Ureter (tissue), 1 donor: ENCODE results near the gene DMAC1. TPM values are rescaled to one million over a fixed set of nuclear protein-coding genes. Genes with fewer than 3 reads are reported as not detected.
A peak's percentile ranks its signal among the peaks of the same experiment; 100 is the strongest.

Source experiments
- DNase-seq: peaks from one replicate; pipeline ENCODE4 v3.0.0-alpha.2; 2020; ENCODE audit warnings: low spot score
- total RNA-seq: library from RNA; stranded (reverse); gene quantifications from one replicate; pipeline ENCODE4 v1.2.4, GENCODE V29; 2023
- donor health status: DM: yes; HTN: yes; CAD: no.

DMAC1 gene, protein sequence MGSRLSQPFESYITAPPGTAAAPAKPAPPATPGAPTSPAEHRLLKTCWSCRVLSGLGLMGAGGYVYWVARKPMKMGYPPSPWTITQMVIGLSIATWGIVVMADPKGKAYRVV
- 81.9 TPM for total RNA-seq

DNA sequence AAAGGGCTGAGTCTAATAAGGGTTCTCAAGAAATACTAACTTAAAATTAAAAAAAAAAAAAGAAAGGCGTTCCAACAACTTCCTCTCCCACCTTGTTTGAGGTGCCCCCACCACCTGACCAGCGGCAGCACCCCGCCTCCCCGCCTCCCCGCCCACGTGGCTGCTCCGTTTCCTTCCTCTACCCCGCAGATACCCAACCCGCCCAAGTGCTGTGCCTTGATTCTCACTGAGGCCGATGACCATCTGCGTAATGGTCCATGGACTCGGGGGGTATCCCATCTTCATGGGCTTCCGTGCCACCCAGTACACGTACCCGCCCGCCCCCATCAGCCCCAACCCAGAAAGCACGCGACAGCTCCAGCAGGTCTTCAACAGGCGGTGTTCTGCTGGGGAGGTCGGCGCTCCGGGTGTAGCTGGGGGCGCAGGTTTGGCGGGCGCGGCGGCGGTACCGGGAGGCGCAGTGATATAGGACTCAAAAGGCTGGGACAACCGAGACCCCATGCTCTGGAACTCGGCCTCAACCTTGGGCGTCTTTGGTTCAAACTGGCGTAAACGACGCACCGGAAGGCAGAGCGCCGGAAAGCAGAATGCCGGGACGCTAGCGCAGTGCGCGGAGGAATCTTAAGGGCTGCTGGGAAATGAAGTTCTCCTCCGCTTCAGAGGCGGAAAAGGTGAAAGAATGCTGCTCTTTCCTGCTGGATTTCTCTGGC is at the start of gene DMAC1:
DMAC1 (minus strand) TSS at position 545 of the 710 bp plus-strand sequence; CDS start at position 501, 44 bp downstream.
- peak; percentile 88 for DNase-seq

DNA sequence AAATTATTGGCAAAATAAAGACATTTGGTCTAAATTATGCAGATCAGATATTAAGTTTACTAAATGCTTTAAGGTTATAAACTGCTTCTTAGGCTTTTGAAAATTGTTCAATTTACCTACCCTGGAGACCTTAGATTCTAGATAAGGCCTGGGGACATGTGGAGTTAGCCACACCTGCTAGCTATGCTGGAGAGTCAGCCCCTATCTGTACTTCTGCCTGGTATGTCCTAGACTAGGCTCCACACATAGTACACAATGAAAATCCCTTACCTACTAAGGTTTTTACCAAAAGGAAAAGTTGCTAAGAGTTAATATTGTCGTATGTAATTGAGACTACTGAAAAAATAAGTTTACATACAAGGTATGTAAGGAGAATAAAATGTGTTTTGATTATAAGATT is 49.8 kb upstream of the DMAC1 start:
- DNase-seq: no peak

- DNase-seq: no peak
Measured at GRCh38 chr9:7848498-7848897, 48.9 kb upstream of the DMAC1 start.

DNA sequence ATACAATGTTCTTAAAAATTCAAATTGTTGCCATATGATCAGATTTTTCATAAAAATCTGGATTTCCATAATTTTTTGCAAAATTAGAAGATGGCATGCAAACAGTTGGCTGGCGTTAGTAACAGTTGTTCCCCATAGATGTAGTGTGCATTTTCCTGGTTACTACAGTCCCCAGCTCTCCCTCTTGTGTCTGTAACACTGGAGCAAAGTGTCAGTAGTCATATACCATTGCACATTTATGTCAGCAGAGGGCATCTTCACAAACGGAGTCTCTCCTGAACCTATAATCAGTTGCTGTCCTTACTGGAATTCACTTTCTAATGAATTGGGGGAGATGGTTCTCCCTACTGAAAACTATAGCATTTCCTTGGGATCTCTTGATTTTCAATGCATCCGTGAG is 44.7 kb upstream of the DMAC1 start:
- DNase-seq: no peak

- DNase-seq: no peak
Measured at GRCh38 chr9:7841831-7842230, 42.3 kb upstream of the DMAC1 start.

DNA sequence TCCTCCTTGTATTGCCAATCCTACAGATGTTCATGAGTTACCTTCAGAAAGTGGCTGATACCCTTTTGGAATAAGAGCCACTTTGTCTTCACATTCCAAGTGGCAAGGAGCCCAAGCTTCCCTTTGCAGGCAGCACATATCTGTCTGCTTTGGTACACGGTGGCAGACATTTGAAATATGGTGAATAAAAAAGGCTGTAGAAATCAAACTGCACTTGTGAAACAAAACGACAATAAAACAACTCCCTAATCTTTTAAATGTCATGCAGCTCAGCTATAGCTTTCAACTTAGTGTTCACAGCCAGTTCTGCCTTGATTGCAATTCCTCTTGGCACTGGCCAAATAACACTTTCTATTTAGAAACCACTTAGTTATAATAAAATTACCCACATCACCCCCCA is 35.0 kb upstream of the DMAC1 start:
- no peak for DNase-seq

DNA sequence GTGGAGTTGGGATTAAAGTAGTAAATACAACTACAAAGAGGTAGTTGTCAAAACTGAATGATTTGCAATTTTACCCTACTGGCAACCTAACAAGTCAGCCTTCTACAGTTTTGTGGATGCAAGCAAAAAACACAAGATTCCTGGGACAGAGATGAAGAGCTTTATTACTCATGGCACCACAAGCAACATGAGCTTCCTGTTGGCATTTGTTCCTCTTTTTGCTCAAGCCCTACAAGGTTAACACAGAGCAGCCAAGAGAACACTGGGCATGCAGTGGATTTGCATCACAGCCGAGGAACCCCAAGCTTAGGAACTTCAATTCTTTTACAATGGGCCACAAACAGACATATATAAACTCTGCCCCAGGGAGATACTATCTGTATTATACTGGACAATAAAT is 28.8 kb upstream of the DMAC1 start:
- DNase-seq: no peak

- no peak for DNase-seq
Measured at GRCh38 chr9:7827792-7828191, 28.2 kb upstream of the DMAC1 start.

GRCh38 chr9:7827056-7827455 is 27.5 kb upstream of the DMAC1 start:
- DNase-seq: no peak

DNA sequence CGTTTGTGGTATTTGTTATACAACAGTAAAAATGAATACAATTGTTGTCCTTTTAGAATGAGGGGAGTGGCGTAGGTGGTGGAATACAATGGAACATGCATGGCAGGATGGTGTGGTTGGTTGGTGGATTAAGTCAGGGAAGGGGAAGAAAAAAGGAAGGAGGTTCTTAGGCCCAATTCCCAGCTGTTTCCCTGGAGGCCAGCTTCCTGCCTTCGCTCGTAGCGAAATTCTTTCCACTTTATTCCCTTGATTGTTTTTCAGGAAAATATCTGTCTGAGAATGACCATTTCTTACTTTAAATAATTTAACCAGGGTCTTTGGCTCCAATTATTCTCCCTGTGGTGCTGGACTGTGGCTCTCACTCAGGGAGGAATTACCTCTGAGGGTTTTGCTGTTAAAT is 24.1 kb upstream of the DMAC1 start:
- no peak for DNase-seq

DNA sequence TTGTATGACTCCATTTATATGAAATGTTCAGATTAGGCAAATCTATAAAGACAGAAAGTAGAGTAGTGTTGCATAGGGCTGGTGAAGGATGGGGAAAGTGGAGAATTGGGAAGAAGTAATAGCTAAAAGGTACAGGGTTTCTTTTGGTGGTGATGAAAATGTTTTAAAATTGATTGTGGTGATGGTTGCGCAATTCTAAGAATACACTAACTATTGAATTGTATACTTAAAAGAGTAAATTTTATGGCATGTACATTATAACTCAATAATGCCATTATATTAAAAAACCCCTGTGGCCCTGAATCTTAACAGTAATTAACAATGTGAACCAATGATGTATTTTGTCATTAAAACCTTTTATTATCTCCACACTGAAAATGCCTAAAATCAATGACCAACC is 20.4 kb upstream of the DMAC1 start:
- no peak for DNase-seq

- DNase-seq: no peak
Measured at GRCh38 chr9:7816021-7816420, 16.4 kb upstream of the DMAC1 start.

DNA sequence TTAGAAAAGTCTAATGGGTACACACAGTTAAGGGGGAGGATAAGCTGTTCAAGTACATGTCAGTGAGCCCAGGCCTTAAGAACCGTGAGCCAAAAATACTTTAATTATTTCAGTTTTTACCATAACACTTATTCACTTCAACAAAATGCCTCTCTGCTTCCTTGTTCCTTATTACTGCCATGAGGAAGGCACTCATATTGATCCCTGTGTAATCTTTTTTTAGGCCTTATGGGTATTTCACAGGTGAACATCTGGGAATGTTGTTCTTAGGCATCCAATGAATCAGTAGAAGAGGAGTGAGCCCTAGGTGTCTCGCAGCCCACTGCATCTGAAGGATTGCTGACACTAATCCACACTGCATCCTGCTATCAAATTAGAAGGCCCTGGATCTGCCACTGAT is 13.5 kb upstream of the DMAC1 start:
- no peak for DNase-seq

DNA sequence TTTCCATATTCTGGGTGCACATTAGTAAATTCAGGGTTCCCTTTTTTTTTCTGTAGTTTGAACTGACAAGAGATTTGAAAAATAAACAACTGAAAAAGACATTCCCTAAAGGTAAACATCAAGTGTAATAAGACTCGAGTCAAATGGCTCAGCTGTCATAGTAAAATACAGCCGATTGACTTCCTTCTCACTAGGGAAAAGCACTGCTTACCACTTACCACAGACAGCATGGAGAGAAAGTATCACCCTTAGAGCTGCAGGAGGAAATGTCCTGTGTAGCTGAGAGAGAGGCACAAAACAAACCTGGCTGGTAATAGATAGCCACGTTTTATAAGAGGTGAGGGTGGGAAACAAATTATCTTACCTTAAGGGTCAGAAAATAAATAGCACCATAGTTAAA is 12.1 kb upstream of the DMAC1 start:
- no peak for DNase-seq

GRCh38 chr9:7802666-7803065 is 3.1 kb upstream of the DMAC1 start:
- no peak for DNase-seq

GRCh38 chr9:7799944-7800285 is 337 bp upstream of the DMAC1 start:
- no peak for DNase-seq

GRCh38 chr9:7794196-7794595 is 5.4 kb downstream of the DMAC1 start:
- no peak for DNase-seq

GRCh38 chr9:7791394-7791793 is 8.2 kb downstream of the DMAC1 start:
- no peak for DNase-seq

DNA sequence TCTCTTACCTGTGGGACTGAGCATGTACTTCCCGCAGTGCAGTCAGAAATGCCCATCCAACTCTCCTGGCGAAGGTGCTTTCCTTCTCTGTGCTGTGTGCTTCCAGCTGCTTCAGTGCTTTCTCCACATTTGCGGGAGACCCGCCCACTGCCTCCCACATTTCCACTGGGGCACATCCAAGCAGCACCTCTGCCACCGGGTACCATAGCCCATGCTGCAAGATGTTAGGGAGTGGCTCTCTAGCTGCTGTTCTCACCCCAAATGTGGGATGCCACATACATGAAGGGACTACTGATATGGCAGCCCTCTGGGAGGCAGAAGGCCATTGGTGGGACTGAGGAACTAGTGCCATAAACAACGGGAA is 8.8 kb downstream of the DMAC1 start:
- DNase-seq: no peak

DNA sequence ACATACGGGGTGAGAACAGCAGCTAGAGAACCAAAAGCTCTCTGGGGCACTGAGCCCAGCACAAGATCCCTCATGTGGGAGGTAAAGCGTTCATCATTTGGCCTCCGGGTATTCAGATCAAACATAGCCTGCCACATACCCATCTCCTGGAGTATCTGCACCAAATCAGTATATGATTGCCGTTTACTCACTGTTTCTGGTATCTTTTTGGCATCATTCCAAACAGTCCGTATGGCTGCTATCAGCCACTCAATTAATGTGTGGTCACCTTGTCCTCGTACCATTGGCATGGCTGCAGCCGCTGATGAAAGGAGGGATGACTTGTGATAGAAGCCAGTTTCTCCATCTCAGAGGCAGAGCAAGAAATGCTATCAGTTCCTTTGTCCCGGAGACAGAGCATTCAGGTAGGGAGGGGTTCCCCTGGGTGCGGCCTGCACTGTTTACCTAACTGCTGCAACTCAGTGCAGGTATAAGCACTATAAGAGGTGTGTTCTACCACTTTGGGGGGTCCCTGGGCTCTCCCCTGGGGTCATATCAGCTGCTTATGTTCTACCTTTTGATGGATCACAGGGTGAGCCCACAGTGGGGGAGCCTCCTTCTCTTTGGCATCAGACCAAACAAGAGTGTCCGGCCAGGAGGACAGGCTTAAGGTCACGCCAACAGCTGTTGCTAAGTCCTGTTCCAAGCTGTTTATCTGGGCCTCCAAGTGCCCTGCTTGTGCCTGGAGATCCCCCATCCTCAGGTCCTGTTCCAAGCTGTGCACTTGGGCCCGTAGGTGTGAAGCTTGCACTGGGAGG is 9.4 kb downstream of the DMAC1 start:
- DNase-seq: no peak

GRCh38 chr9:7788772-7789171 is 10.8 kb downstream of the DMAC1 start:
- DNase-seq: no peak

- no peak for DNase-seq
Measured at GRCh38 chr9:7785813-7786212, 13.8 kb downstream of the DMAC1 start.

- DNase-seq: no peak
Measured at GRCh38 chr9:7784472-7784871, 15.1 kb downstream of the DMAC1 start.
